Thyroid gland (tissue), 4 donors: Measurements from ENCODE around the gene ARGLU1.

Source experiments
- POLR2A ChIP-seq, 2 donors: fragments of 450-650 bp; IDR thresholded peaks; one replicate each; pipeline ENCODE4 v1.6.1; 2017; ENCODE audit warnings: antibody characterized with exemption in 2 of 2, mild to moderate bottlenecking in 2 of 2, moderate library complexity in 1 of 2
- TF ChIP-seq, protein P1 (sequence below), 6 experiments: fragments of 200-600 bp in 3 of 6; fragments of 450-650 bp in 3 of 6; sonication (generic) in 3 of 6; IDR thresholded peaks; one replicate each; pipeline ENCODE4 v1.5.1; 2016 to 2019; ENCODE audit warnings: antibody characterized with exemption in 6 of 6, mild to moderate bottlenecking in 2 of 6, inconsistent platforms in 1 of 6, moderate library complexity in 1 of 6

DNA sequence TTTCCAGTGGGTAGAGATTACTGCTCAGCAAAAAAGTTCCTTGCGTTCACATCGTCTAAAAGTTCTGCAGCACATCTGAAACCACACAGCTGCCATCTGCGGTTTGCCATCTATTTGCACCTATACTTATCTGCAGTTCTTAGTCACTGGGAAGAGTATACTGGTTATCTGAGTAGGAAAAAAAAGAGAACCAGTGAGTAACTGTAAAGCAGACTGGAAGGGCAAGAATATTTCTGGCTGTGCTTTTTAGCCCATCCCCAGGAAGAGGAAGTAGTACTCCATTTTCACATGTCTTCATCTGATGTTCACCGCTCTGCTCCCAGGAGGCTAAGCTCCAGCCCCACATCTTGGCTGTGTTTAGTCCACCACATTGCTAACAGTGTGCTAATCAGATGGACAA, 68.0 kb downstream of the ARGLU1 start:
- TF ChIP-seq POLR2A (IDR thresholded peaks at IDR 0.05) = no peak
- TF ChIP-seq, protein P1, sequence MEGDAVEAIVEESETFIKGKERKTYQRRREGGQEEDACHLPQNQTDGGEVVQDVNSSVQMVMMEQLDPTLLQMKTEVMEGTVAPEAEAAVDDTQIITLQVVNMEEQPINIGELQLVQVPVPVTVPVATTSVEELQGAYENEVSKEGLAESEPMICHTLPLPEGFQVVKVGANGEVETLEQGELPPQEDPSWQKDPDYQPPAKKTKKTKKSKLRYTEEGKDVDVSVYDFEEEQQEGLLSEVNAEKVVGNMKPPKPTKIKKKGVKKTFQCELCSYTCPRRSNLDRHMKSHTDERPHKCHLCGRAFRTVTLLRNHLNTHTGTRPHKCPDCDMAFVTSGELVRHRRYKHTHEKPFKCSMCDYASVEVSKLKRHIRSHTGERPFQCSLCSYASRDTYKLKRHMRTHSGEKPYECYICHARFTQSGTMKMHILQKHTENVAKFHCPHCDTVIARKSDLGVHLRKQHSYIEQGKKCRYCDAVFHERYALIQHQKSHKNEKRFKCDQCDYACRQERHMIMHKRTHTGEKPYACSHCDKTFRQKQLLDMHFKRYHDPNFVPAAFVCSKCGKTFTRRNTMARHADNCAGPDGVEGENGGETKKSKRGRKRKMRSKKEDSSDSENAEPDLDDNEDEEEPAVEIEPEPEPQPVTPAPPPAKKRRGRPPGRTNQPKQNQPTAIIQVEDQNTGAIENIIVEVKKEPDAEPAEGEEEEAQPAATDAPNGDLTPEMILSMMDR (IDR thresholded peaks at IDR 0.05) = no peak
